IPS-18a (cell line): Measurements from ENCODE around the gene RPUSD3.
"Not testable (repeated sequence)": the region's sequence is repeated elsewhere in the genome, so short reads cannot be mapped to it uniquely, and the experiment has no call there.

Experiments
- H3K27ac ChIP-seq: one replicate; pipeline ENCODE4 v1.5.1; 2013; ENCODE audit warnings: low read length
- H3K27me3 ChIP-seq: one replicate; pipeline ENCODE4 v1.6.1; 2013; ENCODE audit warnings: mild to moderate bottlenecking, low read length; ENCODE audit not compliant: control insufficient read depth, insufficient read depth
- H3K36me3 ChIP-seq: one replicate; pipeline ENCODE4 v1.6.1; 2013; ENCODE audit warnings: low read depth, low read length; ENCODE audit not compliant: control insufficient read depth
- H3K4me1 ChIP-seq: one replicate; pipeline ENCODE4 v1.6.1; 2013; ENCODE audit warnings: low read depth, low read length; ENCODE audit not compliant: control insufficient read depth
- H3K4me3 ChIP-seq: one replicate; pipeline ENCODE4 v1.5.1; 2013; ENCODE audit warnings: low read length
- H3K9ac ChIP-seq: one replicate; pipeline ENCODE4 v1.6.1; 2013; ENCODE audit warnings: mild to moderate bottlenecking, low read length, moderate library complexity
- H3K9me3 ChIP-seq: one replicate; pipeline ENCODE4 v1.6.1; 2013; ENCODE audit warnings: low read depth, low read length; ENCODE audit not compliant: control insufficient read depth

RPUSD3 gene

GRCh38 chr3:9847870-9848269 is 4.1 kb upstream of the RPUSD3 start:
- H3K9me3 ChIP-seq, H3K36me3 ChIP-seq, H3K27me3 ChIP-seq, H3K4me3 ChIP-seq, H3K4me1 ChIP-seq, H3K9ac ChIP-seq, H3K27ac ChIP-seq: not testable (repeated sequence)

DNA sequence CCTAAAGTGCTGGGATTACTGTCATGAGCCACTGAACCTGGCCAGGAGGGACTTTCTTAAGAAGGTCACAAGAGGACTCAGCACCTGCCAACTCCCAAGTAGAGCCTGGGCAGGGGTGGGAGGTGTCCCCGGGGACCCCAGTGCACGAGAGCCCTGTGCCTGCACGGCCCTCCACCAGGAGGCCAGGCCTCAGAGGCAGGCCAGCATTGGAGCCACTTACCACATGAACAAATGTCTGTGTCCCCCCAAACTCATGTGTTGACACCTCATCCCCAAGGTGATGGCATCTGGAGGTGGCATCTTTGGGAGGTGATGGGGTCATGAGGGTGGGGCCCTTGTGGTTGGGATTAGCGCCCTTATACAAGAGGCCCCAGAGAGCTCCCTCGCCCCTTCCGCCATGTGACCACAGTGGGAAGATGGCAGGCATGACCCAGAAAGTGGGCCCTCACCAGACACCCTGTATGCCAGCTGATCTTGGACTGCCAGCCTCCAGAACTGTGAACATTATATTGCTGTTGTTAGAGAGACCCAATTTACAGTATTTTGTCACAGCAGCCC is 3.2 kb upstream of the RPUSD3 start:
- Histone ChIP-seq H3K27ac (no peak overlapping the region), H3K9ac (no peak overlapping the region), H3K27me3 (no peaks in the 10 kb centered on the region), H3K9me3 (no peaks in the 10 kb centered on the region), H3K4me1 (peaks cover 3% of the 10 kb centered on the region), H3K4me3 (no peak overlapping the region), H3K36me3 (no peaks in the 10 kb centered on the region)

- no peaks in the 10 kb centered on the region for H3K27me3 ChIP-seq
- no peak overlapping the region for H3K9ac ChIP-seq
- H3K36me3 ChIP-seq, result peaks cover under 1% of the 10 kb centered on the region
- no peaks in the 10 kb centered on the region for H3K9me3 ChIP-seq
- H3K27ac ChIP-seq, result no peak overlapping the region
- H3K4me1 ChIP-seq, result peaks cover 3% of the 10 kb centered on the region
- H3K4me3 ChIP-seq, result no peak overlapping the region
Measured at GRCh38 chr3:9846231-9846630, 2.4 kb upstream of the RPUSD3 start.

- Histone ChIP-seq H3K27me3 (no peaks in the 10 kb centered on the region), H3K9ac (no peak overlapping the region), H3K27ac (no peak overlapping the region), H3K4me3 (no peak overlapping the region), H3K36me3 (peaks cover 20% of the 10 kb centered on the region), H3K9me3 (no peaks in the 10 kb centered on the region), H3K4me1 (peaks cover 3% of the 10 kb centered on the region)
Measured at GRCh38 chr3:9841015-9841414, 2.8 kb downstream of the RPUSD3 start.

DNA sequence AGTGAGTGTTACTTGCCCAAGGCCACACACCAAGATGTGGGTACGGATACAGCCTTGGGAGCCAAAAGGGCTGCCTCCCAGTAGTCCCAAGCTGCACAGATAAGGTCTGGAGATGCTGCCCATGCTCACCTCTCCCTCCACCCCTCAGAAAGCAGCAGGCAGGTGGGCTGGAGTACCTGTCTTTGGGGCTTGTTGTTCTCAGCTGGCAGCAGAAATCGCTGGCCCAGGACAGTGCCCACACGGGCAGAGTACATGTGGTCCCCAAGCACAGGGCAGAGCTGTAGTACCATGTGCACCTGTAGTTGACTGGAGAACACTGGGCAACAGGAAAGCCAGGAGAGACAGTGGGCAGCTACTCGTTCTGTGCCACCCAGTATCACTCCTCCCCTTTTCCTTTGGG is 5.0 kb downstream of the RPUSD3 start:
- Histone ChIP-seq H3K9ac (no peak overlapping the region), H3K27me3 (no peaks in the 10 kb centered on the region), H3K9me3 (no peaks in the 10 kb centered on the region), H3K4me3 (no peak overlapping the region), H3K4me1 (no peaks in the 10 kb centered on the region), H3K27ac (no peak overlapping the region), H3K36me3 (peaks cover 20% of the 10 kb centered on the region)

DNA sequence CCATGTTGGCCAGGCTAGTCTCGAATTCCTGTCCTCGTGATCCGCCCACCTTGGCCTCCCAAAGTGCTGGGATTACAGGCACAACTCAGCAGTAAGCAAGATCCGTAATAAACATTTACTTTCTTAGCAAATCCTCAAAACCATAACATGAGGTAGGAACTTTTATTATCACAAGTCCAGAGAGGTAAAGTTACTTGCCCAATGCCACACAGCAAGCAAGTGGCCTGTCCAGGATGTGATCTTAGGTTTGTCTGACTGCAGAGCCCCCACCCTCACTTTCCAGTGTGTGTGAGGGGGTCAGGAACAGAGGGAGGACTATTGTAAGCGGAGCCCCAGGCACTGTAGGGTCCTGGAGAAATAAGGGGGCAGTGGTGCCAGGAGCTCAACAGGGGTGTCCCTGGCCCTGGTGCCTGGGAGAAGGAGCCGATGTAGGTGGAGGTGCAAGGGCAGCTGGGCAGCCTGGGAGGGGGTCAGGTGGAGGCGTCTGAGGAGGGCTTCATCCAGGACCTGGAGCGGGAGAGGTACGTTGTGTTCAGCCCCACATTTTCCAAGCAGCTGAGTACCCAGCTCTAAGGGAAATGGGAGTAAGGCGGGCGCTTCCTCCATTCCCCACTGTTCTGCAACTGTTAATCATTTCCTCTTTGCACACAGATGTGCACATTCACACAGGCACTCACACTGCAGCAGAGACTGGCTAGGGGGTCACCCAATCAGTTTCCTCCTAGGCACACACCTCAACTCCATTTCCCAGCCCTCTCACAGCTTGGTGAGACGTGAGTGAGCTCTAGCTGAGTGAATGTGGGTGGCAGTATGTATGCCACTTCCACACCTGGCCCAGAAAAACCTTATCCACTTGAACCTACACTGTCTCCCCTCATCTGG is 5.9 kb downstream of the RPUSD3 start:
- no peaks in the 10 kb centered on the region for H3K9me3 ChIP-seq
- peaks cover 20% of the 10 kb centered on the region for H3K36me3 ChIP-seq
- no peak overlapping the region for H3K27ac ChIP-seq
- H3K4me3 ChIP-seq, result no peak overlapping the region
- no peaks in the 10 kb centered on the region for H3K4me1 ChIP-seq
- no peaks in the 10 kb centered on the region for H3K27me3 ChIP-seq
- H3K9ac ChIP-seq, result no peak overlapping the region

DNA sequence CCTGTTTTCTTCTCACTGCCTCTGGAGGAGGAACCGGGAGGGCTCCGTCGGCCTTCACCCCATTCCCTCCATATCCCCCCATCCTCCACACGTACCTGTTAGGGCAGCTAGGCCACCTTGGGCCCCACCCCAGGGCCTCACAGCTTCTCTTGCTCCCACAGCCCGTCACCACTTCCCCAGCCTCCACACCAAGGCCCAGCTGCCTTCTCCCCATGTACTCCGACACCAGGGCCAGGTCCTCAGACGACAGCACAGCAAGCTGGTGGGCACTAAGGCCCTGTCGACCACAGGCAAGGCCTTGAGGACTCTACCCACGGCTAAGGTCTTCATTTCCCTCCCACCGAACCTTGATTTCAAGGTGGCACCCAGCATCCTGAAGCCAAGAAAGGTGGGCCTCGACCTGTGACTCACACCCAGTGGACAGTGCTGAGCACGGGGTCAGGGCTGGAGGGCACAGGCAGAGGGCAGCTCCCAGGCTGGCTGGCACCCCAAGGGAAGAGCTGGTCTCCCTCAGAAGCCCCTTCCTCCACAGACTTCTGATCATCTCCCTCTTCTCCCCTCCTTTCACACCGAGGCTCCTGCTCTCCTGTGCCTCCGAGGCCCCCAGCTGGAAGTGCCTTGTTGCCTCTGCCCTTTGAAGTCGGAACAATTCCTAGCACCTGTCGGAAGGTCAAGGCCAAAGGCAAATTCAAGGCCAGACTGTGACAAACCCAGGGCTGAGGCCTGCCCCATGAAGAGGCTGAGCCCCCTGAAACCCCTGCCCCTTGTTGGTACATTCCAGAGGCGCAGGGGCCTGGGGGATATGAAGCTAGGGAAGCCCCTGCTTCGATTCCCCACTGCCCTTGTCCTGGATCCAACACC is 9.1 kb downstream of the RPUSD3 start:
- Histone ChIP-seq H3K4me3 (no peak overlapping the region), H3K27ac (no peak overlapping the region), H3K27me3 (no peaks in the 10 kb centered on the region), H3K36me3 (peaks cover 9% of the 10 kb centered on the region), H3K9me3 (no peaks in the 10 kb centered on the region), H3K9ac (no peak overlapping the region), H3K4me1 (no peaks in the 10 kb centered on the region)

GRCh38 chr3:9833078-9833477 is 10.7 kb downstream of the RPUSD3 start:
- Histone ChIP-seq H3K9me3 (no peaks in the 10 kb centered on the region), H3K27ac (no peak overlapping the region), H3K4me3 (no peak overlapping the region), H3K27me3 (no peaks in the 10 kb centered on the region), H3K36me3 (no peaks in the 10 kb centered on the region), H3K4me1 (no peaks in the 10 kb centered on the region), H3K9ac (no peak overlapping the region)

GRCh38 chr3:9831253-9831652 is 12.6 kb downstream of the RPUSD3 start:
- Histone ChIP-seq H3K27me3 (no peaks in the 10 kb centered on the region), H3K4me1 (no peaks in the 10 kb centered on the region), H3K36me3 (no peaks in the 10 kb centered on the region), H3K4me3 (no peak overlapping the region), H3K27ac (no peak overlapping the region), H3K9ac (no peak overlapping the region), H3K9me3 (no peaks in the 10 kb centered on the region)

DNA sequence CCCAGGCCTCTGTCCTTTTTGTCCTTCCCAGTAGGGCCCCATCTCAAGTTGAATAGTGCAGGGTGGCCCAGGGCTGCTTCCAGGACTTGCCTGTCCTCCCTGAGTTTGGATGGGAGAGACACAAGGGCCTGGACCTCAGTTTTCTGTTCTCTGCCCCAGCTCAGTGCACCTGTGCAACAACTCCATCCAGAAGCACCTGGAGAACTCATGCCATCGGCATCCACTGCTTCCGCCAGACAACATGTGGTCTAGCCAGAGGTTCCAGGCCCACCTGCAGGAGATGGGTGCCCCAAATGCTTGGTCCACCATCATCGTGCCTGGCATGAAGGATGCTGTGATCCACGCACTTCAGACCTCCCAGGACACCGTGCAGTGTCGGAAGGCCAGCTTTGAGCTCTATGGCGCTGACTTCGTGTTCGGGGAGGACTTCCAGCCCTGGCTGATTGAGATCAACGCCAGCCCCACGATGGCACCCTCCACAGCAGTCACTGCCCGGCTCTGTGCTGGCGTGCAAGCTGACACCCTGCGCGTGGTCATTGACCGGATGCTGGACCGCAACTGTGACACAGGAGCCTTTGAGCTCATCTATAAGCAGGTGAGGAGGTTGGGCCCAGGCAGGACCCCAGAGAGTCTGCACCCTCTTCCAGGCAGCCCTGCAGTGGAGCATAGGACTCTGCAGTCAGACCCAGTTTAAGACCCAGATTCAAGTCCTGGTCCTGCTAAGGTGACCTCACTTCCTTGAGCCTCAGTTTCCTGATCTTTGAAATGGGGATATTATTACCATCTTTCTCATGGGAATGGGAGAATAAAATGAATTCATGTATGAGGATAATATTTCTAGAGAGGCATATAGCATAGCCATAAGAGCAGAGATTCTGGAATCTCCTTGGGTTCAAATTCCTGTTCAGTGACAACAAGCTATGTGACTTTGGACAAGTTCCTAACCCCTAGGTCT is 14.7 kb downstream of the RPUSD3 start:
- Histone ChIP-seq H3K4me3 (no peak overlapping the region), H3K36me3 (no peaks in the 10 kb centered on the region), H3K9ac (no peak overlapping the region), H3K9me3 (no peaks in the 10 kb centered on the region), H3K27me3 (no peaks in the 10 kb centered on the region), H3K4me1 (no peaks in the 10 kb centered on the region), H3K27ac (no peak overlapping the region)
